SH-SY5Y (cell line): ENCODE results near the gene COL13A1.

Experiments used
- GATA2 ChIP-seq: IDR thresholded peaks from 2 replicates; pipeline ENCODE4 v1.6.1; 2011; ENCODE audit warnings: mild to moderate bottlenecking, low read depth, low read length
- GATA3 ChIP-seq: IDR thresholded peaks from 2 replicates; pipeline ENCODE4 v1.6.1; 2011; ENCODE audit warnings: low read depth, mild to moderate bottlenecking, low read length, moderate library complexity

GRCh38 chr10:69892406-69892805 lies 90.7 kb downstream of the COL13A1 start:
- TF ChIP-seq GATA3 (no peak), GATA2 (no peak)
